ENCODE results near the gene RGS7.
"Not testable (repeated sequence)": the region's sequence is repeated elsewhere in the genome, so short reads cannot be mapped to it uniquely, and the experiment has no call there.

Gene RGS7

GRCh38 chr1:241331328-241332036, 25.5 kb downstream of the RGS7 start:
- no peak for DNase-seq

GRCh38 chr1:241330619-241331327, 26.2 kb downstream of the RGS7 start:
- no peak for DNase-seq

- DNase-seq: no peak
Measured at GRCh38 chr1:241325456-241325855, 31.5 kb downstream of the RGS7 start.

- no peak for DNase-seq
Measured at GRCh38 chr1:241323514-241324195, 33.4 kb downstream of the RGS7 start.

- DNase-seq: no peak
Measured at GRCh38 chr1:241317676-241318075, 39.3 kb downstream of the RGS7 start.

- DNase-seq: no peak
Measured at GRCh38 chr1:241316372-241316771, 40.6 kb downstream of the RGS7 start.

- DNase-seq: no peak
Measured at GRCh38 chr1:241311056-241311746, 45.8 kb downstream of the RGS7 start.

- no peak for DNase-seq
Measured at GRCh38 chr1:241310451-241310850, 46.6 kb downstream of the RGS7 start.

GRCh38 chr1:241309651-241310050, 47.4 kb downstream of the RGS7 start:
- no peak for DNase-seq

GRCh38 chr1:241308471-241308870, 48.5 kb downstream of the RGS7 start:
- DNase-seq: no peak

GRCh38 chr1:241308011-241308410, 49.0 kb downstream of the RGS7 start:
- no peak for DNase-seq

GRCh38 chr1:241306125-241306790, 50.7 kb downstream of the RGS7 start:
- DNase-seq: no peak

GRCh38 chr1:241302024-241302423, 55.0 kb downstream of the RGS7 start:
- not testable (repeated sequence) for DNase-seq

GRCh38 chr1:241299347-241299746, 57.7 kb downstream of the RGS7 start:
- DNase-seq: no peak

- no peak for DNase-seq
Measured at GRCh38 chr1:241292973-241293372, 64.0 kb downstream of the RGS7 start.

- not testable (repeated sequence) for DNase-seq
Measured at GRCh38 chr1:241291548-241291947, 65.5 kb downstream of the RGS7 start.

GRCh38 chr1:241286486-241286885, 70.5 kb downstream of the RGS7 start:
- DNase-seq: no peak

GRCh38 chr1:241276391-241276790, 80.6 kb downstream of the RGS7 start:
- DNase-seq: no peak

- no peak for DNase-seq
Measured at GRCh38 chr1:241275981-241276380, 81.0 kb downstream of the RGS7 start.

GRCh38 chr1:241275226-241275625, 81.8 kb downstream of the RGS7 start:
- DNase-seq: no peak

GRCh38 chr1:241274693-241275092, 82.3 kb downstream of the RGS7 start:
- no peak for DNase-seq

GRCh38 chr1:241272828-241273227, 84.2 kb downstream of the RGS7 start:
- DNase-seq: no peak

- DNase-seq: no peak
Measured at GRCh38 chr1:241271427-241271826, 85.6 kb downstream of the RGS7 start.
